AG09309 (cell line): ENCODE data around the gene FIBCD1.

Experiments used
- DNase-seq: peaks from one replicate; pipeline ENCODE4 v3.0.0-alpha.2; 2010; ENCODE audit warnings: low read depth
- H3K4me3 ChIP-seq: 2 replicates; pipeline ENCODE4 v1.5.1; 2011; ENCODE audit warnings: mild to moderate bottlenecking, low read depth, low read length, moderate library complexity; ENCODE audit not compliant: control insufficient read depth
- TF ChIP-seq, protein P1 (sequence below): IDR thresholded peaks from 2 replicates; pipeline ENCODE4 v1.5.1; 2011; ENCODE audit warnings: mild to moderate bottlenecking, low read depth, low read length, inconsistent platforms; ENCODE audit not compliant: insufficient read depth, control insufficient read depth; ENCODE audit errors: missing control alignments

Gene FIBCD1

DNA sequence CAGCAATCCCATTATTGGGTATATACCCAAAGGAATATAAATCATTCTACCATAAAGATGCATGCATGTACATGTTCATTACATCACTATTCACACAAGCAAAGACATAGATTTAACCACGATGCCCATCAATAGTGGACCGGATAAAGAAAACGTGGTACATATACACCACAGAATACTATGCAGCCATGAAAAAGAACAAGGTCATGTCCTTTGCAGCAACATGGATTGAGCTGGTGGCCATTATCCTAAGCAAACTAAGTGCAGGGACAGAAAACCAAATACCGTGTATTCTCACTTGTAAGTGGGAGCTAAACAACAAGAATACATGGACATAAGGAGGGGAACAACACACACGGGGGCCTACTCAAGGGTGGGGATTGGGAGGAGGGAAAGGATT, 36.1 kb upstream of the FIBCD1 start:
- TF ChIP-seq, protein P1, sequence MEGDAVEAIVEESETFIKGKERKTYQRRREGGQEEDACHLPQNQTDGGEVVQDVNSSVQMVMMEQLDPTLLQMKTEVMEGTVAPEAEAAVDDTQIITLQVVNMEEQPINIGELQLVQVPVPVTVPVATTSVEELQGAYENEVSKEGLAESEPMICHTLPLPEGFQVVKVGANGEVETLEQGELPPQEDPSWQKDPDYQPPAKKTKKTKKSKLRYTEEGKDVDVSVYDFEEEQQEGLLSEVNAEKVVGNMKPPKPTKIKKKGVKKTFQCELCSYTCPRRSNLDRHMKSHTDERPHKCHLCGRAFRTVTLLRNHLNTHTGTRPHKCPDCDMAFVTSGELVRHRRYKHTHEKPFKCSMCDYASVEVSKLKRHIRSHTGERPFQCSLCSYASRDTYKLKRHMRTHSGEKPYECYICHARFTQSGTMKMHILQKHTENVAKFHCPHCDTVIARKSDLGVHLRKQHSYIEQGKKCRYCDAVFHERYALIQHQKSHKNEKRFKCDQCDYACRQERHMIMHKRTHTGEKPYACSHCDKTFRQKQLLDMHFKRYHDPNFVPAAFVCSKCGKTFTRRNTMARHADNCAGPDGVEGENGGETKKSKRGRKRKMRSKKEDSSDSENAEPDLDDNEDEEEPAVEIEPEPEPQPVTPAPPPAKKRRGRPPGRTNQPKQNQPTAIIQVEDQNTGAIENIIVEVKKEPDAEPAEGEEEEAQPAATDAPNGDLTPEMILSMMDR, result no peak
- no peak for DNase-seq
- no peak overlapping the region for H3K4me3 ChIP-seq

DNA sequence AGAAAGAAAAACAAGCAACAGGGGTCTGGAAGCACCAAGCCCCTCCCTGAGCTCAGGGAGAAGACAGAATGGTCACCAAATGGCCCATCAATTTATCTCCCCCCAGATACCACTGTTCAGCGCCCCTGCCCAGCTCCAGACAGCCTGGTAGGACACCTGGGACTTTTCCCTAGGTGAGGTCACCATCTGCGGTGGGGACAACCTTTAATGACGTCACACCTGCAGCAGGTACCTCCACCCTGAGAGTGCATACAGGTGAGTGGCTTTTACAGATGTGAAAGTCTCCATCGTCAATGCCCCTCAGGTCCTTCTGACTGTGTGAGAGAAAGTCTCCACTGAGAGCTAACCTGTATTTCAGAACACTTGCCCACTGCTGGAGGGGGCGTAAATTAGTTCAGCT, 35.6 kb upstream of the FIBCD1 start:
- TF ChIP-seq, protein P1, result no peak
- DNase-seq, result no peak

DNA sequence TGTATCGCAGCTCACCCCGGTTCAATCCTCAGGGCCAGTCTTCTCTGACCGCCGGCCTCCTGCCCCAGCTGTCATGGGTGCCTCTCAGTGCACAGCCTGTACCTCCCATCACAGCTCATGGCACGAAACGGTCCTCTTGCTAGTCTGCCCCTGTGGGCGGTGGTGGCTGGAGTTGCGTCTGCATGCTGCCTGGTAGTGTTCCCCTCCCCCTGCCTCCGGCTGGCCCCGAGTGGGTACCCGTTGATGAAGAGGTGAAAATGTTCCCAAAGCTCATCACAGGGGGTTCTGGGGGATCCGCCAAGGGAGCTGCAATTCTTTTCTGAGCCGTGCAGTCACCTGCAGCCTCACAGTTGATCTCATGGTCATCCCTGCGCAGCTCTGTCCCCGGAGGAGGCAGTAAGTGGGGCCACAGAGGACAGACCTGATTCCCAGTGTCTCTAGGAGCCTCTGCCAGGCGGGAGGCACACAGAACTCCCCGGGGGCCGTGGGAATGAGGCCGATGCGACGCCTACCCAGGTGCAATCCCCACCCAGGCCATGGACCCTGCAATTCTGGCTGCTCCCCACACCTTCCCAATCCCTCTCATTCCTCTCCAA, 34.7 kb upstream of the FIBCD1 start:
- no peak overlapping the region for H3K4me3 ChIP-seq
- no peak for DNase-seq
- TF ChIP-seq, protein P1, result no peak

More for the DNA sequence above, 35.6 kb upstream of the FIBCD1 start:
- no peak overlapping the region for H3K4me3 ChIP-seq

DNA sequence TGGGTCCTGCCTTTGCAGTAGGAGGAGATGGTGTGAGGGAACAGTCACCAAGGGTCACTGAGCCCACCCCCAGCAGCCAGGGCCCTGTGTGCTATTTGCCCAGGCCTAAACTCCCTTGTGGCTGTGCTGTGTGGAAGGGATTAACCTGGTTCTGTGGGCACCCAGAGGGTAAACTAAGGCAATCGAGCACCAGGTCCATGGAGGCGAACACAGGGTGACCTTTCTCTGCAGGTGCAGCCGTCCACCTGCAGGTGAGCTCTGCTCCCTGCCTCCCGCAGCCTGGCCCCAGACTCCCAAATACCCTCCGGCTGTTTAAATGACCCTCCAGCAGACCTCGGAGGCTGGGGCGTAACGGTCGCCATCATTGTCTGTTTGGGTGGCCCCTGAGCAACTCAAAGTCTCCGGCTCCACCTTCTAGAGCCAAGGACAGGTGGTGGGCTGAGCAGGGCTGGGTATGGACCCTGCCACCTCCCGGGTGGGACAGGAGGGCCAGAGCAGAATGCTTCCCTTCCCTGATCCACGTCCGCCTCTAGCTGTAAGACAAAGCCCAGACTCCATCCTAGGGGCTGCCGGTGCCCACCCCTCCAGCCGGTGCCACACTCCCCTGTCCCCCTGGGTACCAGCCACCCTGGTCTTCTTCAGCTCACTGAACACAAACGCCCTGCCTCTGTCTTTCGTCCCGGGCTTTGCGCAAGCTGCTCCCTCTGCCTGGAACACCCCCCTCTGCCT, 34.1 kb upstream of the FIBCD1 start:
- TF ChIP-seq, protein P1, result no peak
- no peak overlapping the region for H3K4me3 ChIP-seq
- DNase-seq, result no peak

DNA sequence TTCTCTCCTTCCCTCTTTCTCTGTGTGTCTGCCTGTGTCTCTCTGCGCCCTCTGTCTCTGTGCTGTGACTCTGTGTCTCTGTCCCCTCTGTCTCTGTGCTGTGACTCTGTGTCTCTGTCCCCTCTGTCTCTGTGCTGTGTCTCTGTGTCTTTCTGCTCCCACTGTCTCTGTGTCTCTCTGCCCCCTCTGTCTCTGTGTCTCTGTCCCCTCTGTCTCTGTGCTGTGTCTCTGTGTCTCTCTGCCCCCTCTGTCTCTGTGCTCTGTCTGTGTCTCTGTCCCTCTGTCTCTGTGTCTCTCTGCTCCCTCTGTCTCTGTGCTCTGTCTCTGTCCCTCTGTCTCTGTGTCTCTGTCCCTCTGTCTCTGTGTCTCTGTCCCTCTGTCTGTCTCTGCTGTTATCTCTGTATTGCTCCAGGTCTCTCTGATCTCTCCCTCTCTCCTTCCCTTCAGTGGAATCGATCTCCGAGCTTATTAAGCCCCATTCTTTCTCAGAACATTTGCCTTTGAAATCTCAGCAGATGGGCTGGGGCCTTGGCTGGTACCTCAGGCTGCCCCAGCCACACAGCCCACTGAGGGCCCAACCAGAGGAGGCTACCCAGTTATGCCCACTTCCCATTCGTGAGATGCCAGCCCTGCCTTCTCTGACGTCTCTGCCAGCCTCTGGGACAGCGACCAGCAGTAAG, 33.4 kb upstream of the FIBCD1 start:
- TF ChIP-seq, protein P1, result no peak
- DNase-seq, result no peak

DNA sequence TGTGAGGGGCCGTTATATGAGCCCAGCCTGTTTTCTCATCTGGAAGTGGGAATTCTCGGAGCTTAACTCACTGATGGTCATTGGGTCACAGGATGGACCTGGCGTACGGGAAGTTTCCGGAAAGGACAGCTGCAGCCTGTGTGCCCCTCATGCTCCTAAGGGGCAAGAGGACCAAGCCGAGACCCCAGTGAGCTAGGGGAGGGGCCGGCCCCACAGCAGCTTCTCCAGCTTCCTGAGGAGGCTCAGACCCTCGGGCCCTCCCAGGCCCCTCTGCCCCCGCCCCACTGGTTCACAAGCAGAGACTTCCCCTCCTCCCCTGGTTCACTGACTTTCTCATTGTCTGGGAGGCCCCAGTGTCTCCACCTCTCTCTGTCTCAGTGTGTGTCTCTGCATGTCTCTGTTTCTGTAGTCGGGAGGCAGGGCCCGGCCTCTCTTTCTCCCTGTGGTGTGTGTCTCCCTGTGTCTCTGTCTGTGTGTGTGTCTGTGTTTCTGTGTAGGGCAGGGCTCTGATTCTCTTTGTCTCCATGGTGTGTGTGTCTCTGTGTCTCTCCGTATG, 32.3 kb upstream of the FIBCD1 start:
- no peak for DNase-seq
- H3K4me3 ChIP-seq, result no peak overlapping the region
- TF ChIP-seq, protein P1, result no peak

More for the DNA sequence above, 33.4 kb upstream of the FIBCD1 start:
- H3K4me3 ChIP-seq, result no peak overlapping the region
